MM.1S (cell line): ENCODE measurements around the gene PIK3C3.

Experiments
- CTCF ChIP-seq: fragments of 300-600 bp; sonication (generic); IDR thresholded peaks from 2 replicates; pipeline ENCODE4 v1.5.1; 2016; ENCODE audit warnings: antibody characterized with exemption, low read length, mixed read lengths
- EZH2 ChIP-seq: fragments of 300-600 bp; sonication (generic); optimal IDR thresholded peaks from 2 replicates; pipeline ENCODE3; 2017; ENCODE audit warnings: low read depth, mild to moderate bottlenecking, antibody characterized with exemption, low read length, mixed read lengths

GRCh38 chr18:41933778-41934177, 21.3 kb upstream of the PIK3C3 start:
- TF ChIP-seq CTCF (no peak), EZH2 (no peak)
